K562 (cell line): ENCODE measurements around the gene LRRC57. TPM values are rescaled to one million over a fixed set of nuclear protein-coding genes. Genes with fewer than 3 reads are reported as not detected.

Experiments used
- CEBPZ ChIP-seq: fragments of 150-350 bp; IDR thresholded peaks from 2 replicates; pipeline ENCODE4 v1.6.1; 2014; ENCODE audit warnings: low read depth, mild to moderate bottlenecking, low read length, borderline replicate concordance
- FOXJ2 ChIP-seq: fragments of 200-800 bp; sonication (Bioruptor generic); IDR thresholded peaks from 2 replicates; pipeline ENCODE4 v1.6.1; 2016; ENCODE audit warnings: missing genetic modification characterization, missing compliant biosample characterization
- GABPB1 ChIP-seq: sonication (generic); formaldehyde crosslinking; IDR thresholded peaks from 2 replicates; pipeline ENCODE4 v1.8.0; 2022; ENCODE audit warnings: mild to moderate bottlenecking, missing genetic modification reagents
- GATA2 ChIP-seq: sonication (generic); formaldehyde crosslinking; IDR thresholded peaks from 2 replicates; pipeline ENCODE4 v1.4.0; 2020; ENCODE audit warnings: mild to moderate bottlenecking, missing genetic modification reagents
- GTF2E2 ChIP-seq: fragments of 200-800 bp; sonication (Bioruptor generic); IDR thresholded peaks from 2 replicates; pipeline ENCODE4 v1.6.1; 2016; ENCODE audit warnings: missing genetic modification characterization, missing compliant biosample characterization
- HMG20B ChIP-seq: fragments of 250-450 bp; sonication (Bioruptor Pico); IDR thresholded peaks from 2 replicates; pipeline ENCODE4 v1.5.0; 2021; ENCODE audit warnings: mild to moderate bottlenecking
- MITF ChIP-seq: IDR thresholded peaks from 2 replicates; pipeline ENCODE4 v1.6.1; 2014; ENCODE audit warnings: antibody characterized with exemption
- MLLT1 ChIP-seq, 2 experiments: fragments of 450-650 bp; IDR thresholded peaks; 2 replicates each; pipeline ENCODE4 v1.6.1; 2016
- NCOA2 ChIP-seq, 2 experiments: fragments of 450-650 bp; IDR thresholded peaks; 2 replicates each; pipeline ENCODE4 v1.6.1; 2018; ENCODE audit warnings: mild to moderate bottlenecking in 2 of 2, moderate library complexity in 1 of 2; ENCODE audit not compliant: partially characterized antibody in 2 of 2
- NEUROD1 ChIP-seq: fragments of 150-350 bp; IDR thresholded peaks from 2 replicates; pipeline ENCODE4 v1.6.1; 2014; ENCODE audit warnings: borderline replicate concordance, low read length, low read depth; ENCODE audit not compliant: partially characterized antibody
- NR0B1 ChIP-seq: fragments of 450-650 bp; IDR thresholded peaks from one replicate; pipeline ENCODE4 v1.6.1; 2018; ENCODE audit warnings: mild to moderate bottlenecking, moderate library complexity; ENCODE audit not compliant: partially characterized antibody
- POLR3G ChIP-seq: IDR thresholded peaks from 2 replicates; pipeline ENCODE4 v1.6.1; 2011; ENCODE audit not compliant: insufficient read length, insufficient replicate concordance; ENCODE audit errors: extremely low read depth
- RBM14 ChIP-seq: fragments of 200-400 bp; formaldehyde crosslinking; IDR thresholded peaks from 2 replicates; pipeline ENCODE4 v1.6.1; 2018; ENCODE audit warnings: low read depth, mild to moderate bottlenecking, low read length, moderate library complexity, borderline replicate concordance; ENCODE audit not compliant: insufficient read depth
- SMAD3 ChIP-seq: fragments of 450-650 bp; formaldehyde crosslinking; conservative IDR thresholded peaks from 2 replicates; pipeline ENCODE4 v1.4.0; 2020; ENCODE audit warnings: mild to moderate bottlenecking
- STAT5B ChIP-seq: fragments of 250-450 bp; sonication (Bioruptor Pico); IDR thresholded peaks from 2 replicates; pipeline ENCODE4 v1.8.0; 2021; ENCODE audit warnings: mild to moderate bottlenecking, inconsistent platforms
- TEAD2 ChIP-seq: fragments of 450-650 bp; IDR thresholded peaks from 2 replicates; pipeline ENCODE4 v1.6.1; 2016; ENCODE audit warnings: missing genetic modification characterization, control low read depth, missing compliant biosample characterization
- THRAP3 ChIP-seq: fragments of 450-650 bp; IDR thresholded peaks from 2 replicates; pipeline ENCODE4 v1.6.1; 2016; ENCODE audit warnings: mild to moderate bottlenecking, inconsistent platforms, borderline replicate concordance
- ZNF146 ChIP-seq: IDR thresholded peaks from one replicate; pipeline ENCODE4 v1.6.1; 2018; ENCODE audit warnings: missing compliant biosample characterization; ENCODE audit not compliant: unreplicated experiment
- polyA plus RNA-seq, 8 experiments: library from polyadenylated mRNA; depleted of rRNA in 4 of 8; stranded (reverse) in 5 of 8; unstranded in 3 of 8; fragments of >200 nt; fragmentation: Nextera tagmentation in 2 of 8; fragmentation: Illumina TruSeq in 1 of 8; extraction: Ambion mirVana in 2 of 8; extraction: Trizol in 1 of 8; gene quantifications; 2 replicates each; pipeline versions ENCODE4 v1.2.1 to v1.2.3, GENCODE V29; 2011 to 2014; ENCODE audit warnings: inconsistent platforms in 1 of 8, missing spikeins in 1 of 8
- total RNA-seq, 7 experiments: library from RNA; depleted of rRNA in 6 of 7; stranded (reverse); fragments of >200 nt in 6 of 7; fragmentation: Illumina TruSeq in 2 of 7; extraction: Trizol in 2 of 7; gene quantifications; 2 replicates each; pipeline versions ENCODE4 v1.2.1 to v1.2.3, GENCODE V29; 2011 to 2021; ENCODE audit warnings: low replicate concordance in 1 of 7
- TF ChIP-seq, protein P1 (sequence below): sonication (generic); formaldehyde crosslinking; IDR thresholded peaks from 2 replicates; pipeline ENCODE4 v1.9.0; 2022; ENCODE audit warnings: mild to moderate bottlenecking, missing genetic modification reagents

The LRRC57 gene
- total and polyA plus RNA-seq, 9 of the 15 experiments (the other 6 are each of a cell fraction or from before 2014, with no cell fraction given), result 3.9 to 20.4 (median 14.8) TPM

DNA sequence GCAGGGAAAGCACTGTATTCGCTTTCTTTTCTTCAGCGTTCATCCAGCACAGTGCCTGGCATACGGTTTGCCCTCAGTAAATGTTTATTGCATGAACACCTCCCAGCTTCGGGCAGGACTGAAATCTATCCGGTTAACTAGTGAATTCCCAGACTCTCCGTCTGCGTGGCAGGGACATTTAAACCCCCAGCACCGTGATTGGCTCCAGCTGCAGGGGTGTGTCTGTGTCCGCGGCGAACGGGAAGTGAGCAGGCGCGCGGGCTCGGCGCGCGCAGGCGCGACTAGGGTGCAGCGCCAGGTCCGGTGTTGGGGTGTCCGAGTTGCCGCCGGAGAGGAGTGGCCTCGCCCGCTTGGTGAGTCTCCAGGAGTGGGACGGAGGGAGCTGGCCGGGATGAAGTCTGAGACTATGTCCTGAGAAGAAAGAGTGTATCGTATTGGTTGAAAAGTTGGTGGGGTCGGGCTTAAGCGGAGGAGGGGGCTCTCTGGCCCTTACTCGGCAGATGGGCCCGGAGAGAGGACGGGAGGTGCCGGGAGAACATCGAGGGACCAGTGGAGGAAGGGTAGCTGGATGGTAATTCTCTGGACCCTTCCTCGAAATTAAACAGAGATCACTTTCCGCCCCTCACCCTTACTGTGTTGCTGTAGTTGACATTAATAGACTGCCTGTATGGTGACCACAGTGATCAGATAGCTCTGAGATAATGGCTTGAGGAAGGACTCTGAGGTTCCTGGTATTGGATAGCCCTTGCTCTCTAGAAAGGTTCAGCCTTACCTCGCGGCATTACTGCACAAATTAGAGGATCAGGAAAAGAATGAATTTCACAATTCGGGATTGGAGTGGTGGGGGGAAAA lies 53.0 kb downstream of the LRRC57 start, which contains the start of gene SNAP23 (continued):
- no peak for TF ChIP-seq THRAP3
- peak; percentile 53 to 81; a peak in 2 of 4 replicates for TF ChIP-seq MLLT1 (IDR thresholded peaks at IDR 0.05)
- TF ChIP-seq CEBPZ, result no peak
- no peak for TF ChIP-seq RBM14
- TF ChIP-seq GTF2E2 (tag), result no peak; the same call in 1 of the 2 replicates
- TF ChIP-seq GABPB1 (CRISPR knock-in tag), result no peak
- TF ChIP-seq, protein P1, sequence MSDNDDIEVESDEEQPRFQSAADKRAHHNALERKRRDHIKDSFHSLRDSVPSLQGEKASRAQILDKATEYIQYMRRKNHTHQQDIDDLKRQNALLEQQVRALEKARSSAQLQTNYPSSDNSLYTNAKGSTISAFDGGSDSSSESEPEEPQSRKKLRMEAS (CRISPR knock-in tag), result peak; percentile 55; the same call in 1 of the 2 replicates
- no peak for TF ChIP-seq ZNF146 (CRISPR knock-in tag)
- no peak for TF ChIP-seq NCOA2 (IDR thresholded peaks at IDR 0.05; ENCODE audit: partially characterized antibody in 2 of 2)
- TF ChIP-seq POLR3G, result no peak
- TF ChIP-seq HMG20B, result no peak
- no peak for TF ChIP-seq FOXJ2
- TF ChIP-seq MITF, result no peak
- TF ChIP-seq SMAD3, result no peak
- no peak for TF ChIP-seq NR0B1
- no peak for TF ChIP-seq NEUROD1
- TF ChIP-seq TEAD2 (tag), result no peak
- peak; percentile 72 for TF ChIP-seq GATA2 (CRISPR knock-in tag)
- no peak for TF ChIP-seq STAT5B
